Fibroblast of villous mesenchyme (primary cell): ENCODE data around the gene KMT2E. TPM values are rescaled to one million over a fixed set of nuclear protein-coding genes. Genes with fewer than 3 reads are reported as not detected.

ENCODE experiments used
- DNase-seq: peaks from one replicate; pipeline ENCODE4 v3.0.0-alpha.2; 2010; ENCODE audit warnings: low read depth
- H3K4me3 ChIP-seq: 2 replicates; pipeline ENCODE4 v1.5.1; 2011; ENCODE audit warnings: low read depth, mild to moderate bottlenecking, low read length
- CTCF ChIP-seq: IDR thresholded peaks from 2 replicates; pipeline ENCODE4 v1.5.1; 2012; ENCODE audit warnings: low read depth, mild to moderate bottlenecking, low read length; ENCODE audit not compliant: insufficient read depth
- total RNA-seq: library from RNA; depleted of rRNA; stranded (reverse); fragments of >200 nt; gene quantifications from 2 replicates; pipeline ENCODE4 v1.2.3, GENCODE V29; 2012

The KMT2E gene
- 110 and 112 TPM in 2 replicates for total RNA-seq

- TF ChIP-seq CTCF = no peak
- DNase-seq = peak; percentile 81
- peak within 1 kb of the TSS; percentile 98 for H3K4me3 ChIP-seq
These were observed at the start of gene KMT2E for GRCh38 chr7:105013816-105014692. Gene KMT2E, plus strand, starts transcription at chr7:105014205. Its CDS starts 26,748 bp downstream, at chr7:105040953.

- no peak for TF ChIP-seq CTCF
- no peak overlapping the region for H3K4me3 ChIP-seq
These were observed 49.3 kb upstream of the KMT2E start for GRCh38 chr7:104964626-104965236.

GRCh38 chr7:104966022-104966421 is 48.0 kb upstream of the KMT2E start:
- no peak for DNase-seq
- no peak for TF ChIP-seq CTCF

More at GRCh38 chr7:104964626-104965236, 49.3 kb upstream of the KMT2E start:
- no peak for DNase-seq

GRCh38 chr7:104967088-104967487 is 46.9 kb upstream of the KMT2E start:
- no peak for TF ChIP-seq CTCF
- H3K4me3 ChIP-seq = no peak overlapping the region
- no peak for DNase-seq

More at GRCh38 chr7:104966022-104966421, 48.0 kb upstream of the KMT2E start:
- H3K4me3 ChIP-seq = no peak overlapping the region

GRCh38 chr7:104967595-104967994 is 46.4 kb upstream of the KMT2E start:
- no peak for TF ChIP-seq CTCF
- no peak for DNase-seq
- no peak overlapping the region for H3K4me3 ChIP-seq

GRCh38 chr7:104968648-104969047 is 45.4 kb upstream of the KMT2E start:
- no peak for DNase-seq
- no peak for TF ChIP-seq CTCF
- H3K4me3 ChIP-seq = no peak overlapping the region
